ENCODE data around the gene UPF3B.

GRCh38 chrX:119833905-119834304 lies 18.9 kb downstream of the UPF3B start:
- TF ChIP-seq CTCF (IDR thresholded peaks at IDR 0.05) (no peak), POLR2A (IDR thresholded peaks at IDR 0.05) (no peak)
